GM19467 (cell line): ENCODE data around the gene IL1RAPL2.
"Not testable (repeated sequence)": the region's sequence is repeated elsewhere in the genome, so short reads cannot be mapped to it uniquely, and the experiment has no call there.

ENCODE experiments used
- ATAC-seq: cut with Tn5 transposase; IDR thresholded peaks from one replicate; pipeline ENCODE4 v1.9.1; 2021; ENCODE audit warnings: mild to moderate bottlenecking, moderate library complexity; ENCODE audit not compliant: unreplicated experiment

IL1RAPL2 gene

GRCh38 chrX:105662248-105662647 is 1096.2 kb downstream of the IL1RAPL2 start:
- no peak for ATAC-seq

DNA sequence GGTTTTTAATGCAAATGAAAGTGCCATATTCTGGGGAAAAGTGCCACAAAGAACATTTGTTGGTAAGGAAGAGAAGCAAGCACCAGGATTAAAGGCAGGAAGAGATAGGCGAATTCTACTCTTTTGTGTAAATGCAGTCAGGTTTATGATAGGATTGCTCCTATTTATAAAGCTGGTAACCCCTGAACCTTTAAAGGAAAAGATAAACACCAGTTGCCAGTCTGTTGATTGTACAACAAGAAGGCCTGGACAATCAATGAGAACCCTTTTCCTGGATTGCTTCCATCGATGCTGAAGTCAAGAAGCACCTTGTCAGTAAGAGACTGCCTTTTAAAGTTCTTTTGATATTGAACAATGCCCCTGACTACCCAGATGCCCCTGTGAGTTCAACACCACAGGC is 1098.2 kb downstream of the IL1RAPL2 start:
- no peak for ATAC-seq

- not testable (repeated sequence) for ATAC-seq
These were observed 1118.3 kb downstream of the IL1RAPL2 start for GRCh38 chrX:105684288-105684687.

DNA sequence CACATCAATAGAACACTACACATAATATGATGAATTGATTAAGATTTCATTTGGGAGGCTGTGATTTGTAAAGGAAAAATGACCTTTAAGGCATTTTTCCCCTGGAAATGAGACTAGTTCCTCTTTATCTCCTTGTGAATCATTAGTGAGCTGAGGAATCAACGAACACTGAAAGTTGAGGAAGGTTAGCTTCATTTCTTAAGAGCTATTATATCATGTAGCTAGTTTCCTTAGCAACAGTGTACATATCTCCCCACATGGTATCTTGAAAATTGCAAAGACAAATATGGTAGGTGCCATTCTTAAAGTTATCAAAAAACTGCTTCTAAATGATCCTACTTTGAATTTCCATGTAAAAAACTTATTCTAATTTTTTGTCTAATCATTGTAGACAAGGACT is 1128.8 kb downstream of the IL1RAPL2 start:
- no peak for ATAC-seq

DNA sequence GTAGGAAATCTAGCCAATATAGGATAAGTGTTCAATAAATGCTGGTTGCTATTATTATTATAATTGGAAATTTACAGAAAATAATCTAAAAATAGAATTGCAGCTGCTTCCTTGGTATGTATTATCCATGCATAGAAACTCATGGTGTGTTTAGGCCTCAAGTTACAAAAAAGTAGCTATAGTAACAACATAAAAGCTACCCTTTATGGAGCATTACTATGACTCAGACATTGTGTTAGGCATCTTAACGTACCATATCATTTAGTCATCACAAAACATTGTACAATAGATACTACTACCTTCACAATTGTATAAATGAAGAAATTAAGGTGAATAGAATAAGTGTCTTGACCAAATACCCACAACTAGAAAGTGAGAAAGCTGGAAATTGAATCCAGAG is 1129.5 kb downstream of the IL1RAPL2 start:
- ATAC-seq = no peak

- ATAC-seq = peak; percentile 74
These were observed 1130.9 kb downstream of the IL1RAPL2 start for GRCh38 chrX:105696870-105697269.

DNA sequence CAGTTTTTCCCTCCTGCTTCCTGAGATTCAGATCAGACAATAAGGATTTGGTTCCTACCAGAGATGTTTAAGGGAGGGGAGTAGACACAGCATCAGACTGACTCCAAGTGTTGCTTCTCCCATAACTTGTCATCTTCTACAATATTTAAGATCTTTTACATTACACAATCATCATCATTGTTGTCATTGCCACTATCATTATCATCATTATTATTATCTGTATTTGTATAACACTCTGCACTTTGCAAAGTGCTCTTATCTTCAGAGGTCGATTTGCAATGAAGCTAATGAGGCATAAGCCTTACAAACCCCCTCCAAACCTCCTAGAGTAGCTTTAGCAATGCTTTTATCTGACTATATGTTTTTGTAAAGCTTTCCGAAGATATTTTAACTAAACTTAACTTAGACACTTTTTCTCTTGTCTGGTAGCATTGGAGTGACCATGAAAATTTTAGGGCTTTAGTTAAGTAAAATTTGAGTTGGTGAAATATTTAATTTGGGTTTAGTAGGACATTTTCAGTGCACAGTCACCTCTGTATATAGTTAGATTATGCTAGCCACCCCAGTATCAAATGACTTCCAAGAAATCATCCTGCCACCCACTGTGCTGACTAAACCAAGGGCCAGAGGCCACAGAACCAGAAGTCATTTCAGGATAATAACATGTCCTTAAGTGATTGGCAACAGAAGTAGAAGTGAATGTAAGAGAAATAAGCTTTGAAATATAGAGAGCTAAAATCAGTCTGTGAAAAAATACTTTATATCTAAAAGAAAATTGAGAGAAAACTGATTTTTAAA is 1132.2 kb downstream of the IL1RAPL2 start:
- ATAC-seq = no peak

- ATAC-seq = no peak
These were observed 1134.3 kb downstream of the IL1RAPL2 start for GRCh38 chrX:105700331-105700730.

GRCh38 chrX:105701310-105702052 is 1135.5 kb downstream of the IL1RAPL2 start:
- no peak for ATAC-seq

DNA sequence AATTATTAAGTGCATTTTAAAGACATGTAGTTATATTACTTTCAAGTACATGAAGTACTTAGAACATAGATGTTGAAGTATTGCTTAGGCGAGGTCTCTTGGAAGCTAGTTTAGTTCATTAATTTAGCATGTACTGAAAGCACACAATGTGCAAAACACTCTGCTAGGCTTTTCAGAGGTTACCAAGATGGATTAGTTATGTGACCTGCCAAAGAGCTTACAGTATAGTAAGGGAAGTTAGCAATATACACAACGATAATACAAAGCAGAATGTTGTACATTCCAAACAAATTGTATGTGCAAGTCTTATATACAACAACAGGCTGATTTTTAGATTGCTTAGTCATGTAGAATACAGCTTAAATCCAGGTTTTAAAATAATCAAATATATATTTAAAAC is 1137.9 kb downstream of the IL1RAPL2 start:
- no peak for ATAC-seq

GRCh38 chrX:105706041-105706440 is 1140.0 kb downstream of the IL1RAPL2 start:
- no peak for ATAC-seq

- no peak for ATAC-seq
These were observed 1145.8 kb downstream of the IL1RAPL2 start for GRCh38 chrX:105711805-105712204.

DNA sequence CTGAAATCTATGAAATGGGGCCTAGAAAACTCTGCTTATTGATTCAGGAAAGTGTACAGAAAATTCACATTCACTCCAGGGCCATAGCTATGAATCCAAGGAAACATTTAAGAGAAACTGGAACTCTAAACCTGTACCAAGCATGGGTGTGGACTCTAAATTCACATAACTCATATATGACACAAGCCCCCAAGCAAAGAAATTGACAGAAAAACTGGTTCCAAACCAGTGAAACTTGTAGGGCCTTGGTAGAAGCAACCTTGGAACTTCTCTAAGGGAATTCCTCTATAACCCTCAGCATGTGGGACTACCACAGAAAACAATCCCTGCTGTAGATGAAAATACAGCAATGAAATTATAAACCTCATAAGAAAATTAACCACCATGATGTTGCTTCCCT is 1149.7 kb downstream of the IL1RAPL2 start:
- ATAC-seq = no peak

- no peak for ATAC-seq
These were observed 1158.2 kb downstream of the IL1RAPL2 start for GRCh38 chrX:105723966-105724735.

GRCh38 chrX:105725228-105725627 is 1159.2 kb downstream of the IL1RAPL2 start:
- peak; percentile 86 for ATAC-seq

- ATAC-seq = no peak
These were observed 1172.2 kb downstream of the IL1RAPL2 start for GRCh38 chrX:105738162-105738561.

DNA sequence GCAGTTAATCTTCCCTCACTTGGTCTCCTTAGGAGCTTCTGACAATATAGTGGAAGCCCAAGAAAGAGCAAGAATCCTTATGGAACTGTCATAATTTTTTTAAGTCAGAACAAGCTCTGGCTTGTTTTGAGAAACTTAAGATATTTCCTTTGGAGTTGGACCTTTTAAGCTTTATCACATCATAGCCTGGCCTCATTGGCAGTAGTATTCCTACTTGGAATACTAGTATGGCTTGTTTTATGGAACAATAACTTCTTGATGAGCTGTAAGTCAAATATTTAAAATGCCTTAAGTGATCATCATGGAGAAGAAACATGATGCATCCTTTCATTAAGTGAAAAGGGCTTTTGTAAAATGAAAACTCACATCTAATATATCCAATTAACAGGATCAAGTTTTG is 1178.3 kb downstream of the IL1RAPL2 start:
- ATAC-seq = no peak

GRCh38 chrX:105744946-105745345 is 1178.9 kb downstream of the IL1RAPL2 start:
- no peak for ATAC-seq

GRCh38 chrX:105745863-105746262 is 1179.9 kb downstream of the IL1RAPL2 start:
- no peak for ATAC-seq

DNA sequence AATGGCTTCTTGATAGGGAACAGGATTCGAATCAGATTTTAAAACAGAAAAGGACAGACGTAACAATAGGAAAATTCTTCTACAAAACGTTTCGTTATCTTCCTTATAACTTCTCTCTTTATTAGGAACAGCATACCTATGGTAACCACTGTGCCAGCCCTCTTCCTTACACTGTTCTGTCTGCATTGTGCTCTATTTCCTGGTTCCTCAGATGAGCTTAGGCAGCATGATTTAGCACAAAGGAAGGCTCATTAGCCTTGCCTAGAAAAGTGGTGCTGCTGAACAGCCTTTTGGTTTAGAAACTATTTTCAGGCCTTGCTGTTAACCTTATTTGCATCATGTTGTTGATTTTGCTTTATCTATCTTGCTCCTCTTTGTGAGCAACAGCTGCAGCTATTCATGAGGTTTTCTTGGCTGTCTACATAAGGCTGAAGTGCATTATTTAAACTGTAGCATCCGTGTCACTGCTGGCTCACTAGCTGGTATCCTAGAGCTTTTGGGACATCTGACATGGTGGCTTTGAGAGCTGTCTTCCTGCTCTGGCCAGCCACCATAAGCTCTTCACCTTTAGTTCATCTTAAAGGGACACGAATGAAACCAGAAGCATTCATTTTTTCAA is 1186.4 kb downstream of the IL1RAPL2 start:
- ATAC-seq = no peak

GRCh38 chrX:105753411-105753810 is 1187.4 kb downstream of the IL1RAPL2 start:
- ATAC-seq = no peak
